ENCODE results near the gene USP32.

USP32 gene

GRCh38 chr17:60155815-60156214, 236.1 kb downstream of the USP32 start:
- no peaks in the 10 kb centered on the region for H3K36me3 ChIP-seq (ENCODE audit: low read length)
- no peaks in the 10 kb centered on the region for H3K27me3 ChIP-seq (ENCODE audit: low read length)
- H3K9me2 ChIP-seq (replicated peaks; ENCODE audit: insufficient read depth, low read length), result no peaks in the 10 kb centered on the region
- TF ChIP-seq CTCF (IDR thresholded peaks at IDR 0.05; ENCODE audit: insufficient read depth, low read length, poor library complexity, severe bottlenecking), result no peak
- TF ChIP-seq EZH2phosphoT487 (conservative IDR thresholded peaks at IDR 0.05; ENCODE audit: low read length), result no peak
- H4K20me1 ChIP-seq (ENCODE audit: low read depth, low read length), result no peaks in the 10 kb centered on the region
- no peaks in the 10 kb centered on the region for H3K9me3 ChIP-seq (ENCODE audit: insufficient read depth, low read length)
- H2AFZ ChIP-seq (ENCODE audit: low read depth, low read length, severe bottlenecking), result no peak overlapping the region
- H3K4me3 ChIP-seq (ENCODE audit: insufficient read depth, low read length, poor library complexity, severe bottlenecking), result no peak overlapping the region
- H3K9ac ChIP-seq (ENCODE audit: low read length), result no peak overlapping the region
- H3K4me2 ChIP-seq (ENCODE audit: low read depth, low read length, poor library complexity, severe bottlenecking), result no peak overlapping the region
- no peaks in the 10 kb centered on the region for H3K79me2 ChIP-seq (ENCODE audit: insufficient read depth, low read length)
- H3K27ac ChIP-seq (ENCODE audit: low read depth, low read length), result no peak overlapping the region
- H3F3A ChIP-seq (ENCODE audit: insufficient read depth), result no peaks in the 10 kb centered on the region

- H3K79me2 ChIP-seq (ENCODE audit: insufficient read depth, low read length), result no peaks in the 10 kb centered on the region
- no peak overlapping the region for H3K27ac ChIP-seq (ENCODE audit: low read depth, low read length)
- no peak overlapping the region for H3K9ac ChIP-seq (ENCODE audit: low read length)
- no peak overlapping the region for H2AFZ ChIP-seq (ENCODE audit: low read depth, low read length, severe bottlenecking)
- no peak overlapping the region for H3K4me2 ChIP-seq (ENCODE audit: low read depth, low read length, poor library complexity, severe bottlenecking)
- TF ChIP-seq CTCF (IDR thresholded peaks at IDR 0.05; ENCODE audit: insufficient read depth, low read length, poor library complexity, severe bottlenecking), result no peak
- no peak for TF ChIP-seq EZH2phosphoT487 (conservative IDR thresholded peaks at IDR 0.05; ENCODE audit: low read length)
- H3K9me3 ChIP-seq (ENCODE audit: insufficient read depth, low read length), result no peaks in the 10 kb centered on the region
- H3K4me3 ChIP-seq (ENCODE audit: insufficient read depth, low read length, poor library complexity, severe bottlenecking), result no peak overlapping the region
- H3K27me3 ChIP-seq (ENCODE audit: low read length), result no peaks in the 10 kb centered on the region
- H3K9me2 ChIP-seq (replicated peaks; ENCODE audit: insufficient read depth, low read length), result no peaks in the 10 kb centered on the region
- H3F3A ChIP-seq (ENCODE audit: insufficient read depth), result no peaks in the 10 kb centered on the region
- H4K20me1 ChIP-seq (ENCODE audit: low read depth, low read length), result no peaks in the 10 kb centered on the region
- no peaks in the 10 kb centered on the region for H3K36me3 ChIP-seq (ENCODE audit: low read length)
These were observed 236.5 kb downstream of the USP32 start for GRCh38 chr17:60155427-60155814.

- Histone ChIP-seq H2AFZ (ENCODE audit: low read depth, low read length, severe bottlenecking) (no peak overlapping the region), H3K4me3 (ENCODE audit: insufficient read depth, low read length, poor library complexity, severe bottlenecking) (no peak overlapping the region), H3K79me2 (ENCODE audit: insufficient read depth, low read length) (no peaks in the 10 kb centered on the region), H3K9me2 (replicated peaks; ENCODE audit: insufficient read depth, low read length) (no peaks in the 10 kb centered on the region), H3K36me3 (ENCODE audit: low read length) (no peaks in the 10 kb centered on the region), H3K9ac (ENCODE audit: low read length) (no peak overlapping the region), H4K20me1 (ENCODE audit: low read depth, low read length) (no peaks in the 10 kb centered on the region), H3F3A (ENCODE audit: insufficient read depth) (no peaks in the 10 kb centered on the region), H3K27me3 (ENCODE audit: low read length) (no peaks in the 10 kb centered on the region), H3K9me3 (ENCODE audit: insufficient read depth, low read length) (no peaks in the 10 kb centered on the region), H3K4me2 (ENCODE audit: low read depth, low read length, poor library complexity, severe bottlenecking) (no peak overlapping the region), H3K27ac (ENCODE audit: low read depth, low read length) (no peak overlapping the region)
- TF ChIP-seq CTCF (IDR thresholded peaks at IDR 0.05; ENCODE audit: insufficient read depth, low read length, poor library complexity, severe bottlenecking) (no peak), EZH2phosphoT487 (conservative IDR thresholded peaks at IDR 0.05; ENCODE audit: low read length) (no peak)
These were observed 237.1 kb downstream of the USP32 start for GRCh38 chr17:60154616-60155426.

Data from SU-DHL-6 (cell line).